Prostate gland (tissue), 2 donors: ENCODE measurements around the gene INPP5A.

Source experiments
- POLR2A ChIP-seq: fragments of 450-650 bp; IDR thresholded peaks from one replicate; pipeline ENCODE4 v1.6.1; 2016; ENCODE audit warnings: antibody characterized with exemption, mild to moderate bottlenecking
- POLR2AphosphoS5 ChIP-seq: sonication (generic); formaldehyde crosslinking; IDR thresholded peaks from one replicate; pipeline ENCODE4 v1.6.1; 2017; ENCODE audit warnings: antibody characterized with exemption
- TF ChIP-seq, protein P1 (sequence below), 4 experiments: fragments of 200-600 bp in 2 of 4; fragments of 450-650 bp in 2 of 4; sonication (generic) in 2 of 4; IDR thresholded peaks; 1 replicate in 3 of 4; 2 replicates in 1 of 4; pipeline ENCODE4 v1.5.1; 2016 to 2019; ENCODE audit warnings: antibody characterized with exemption in 4 of 4, mild to moderate bottlenecking in 2 of 4, moderate library complexity in 2 of 4

DNA sequence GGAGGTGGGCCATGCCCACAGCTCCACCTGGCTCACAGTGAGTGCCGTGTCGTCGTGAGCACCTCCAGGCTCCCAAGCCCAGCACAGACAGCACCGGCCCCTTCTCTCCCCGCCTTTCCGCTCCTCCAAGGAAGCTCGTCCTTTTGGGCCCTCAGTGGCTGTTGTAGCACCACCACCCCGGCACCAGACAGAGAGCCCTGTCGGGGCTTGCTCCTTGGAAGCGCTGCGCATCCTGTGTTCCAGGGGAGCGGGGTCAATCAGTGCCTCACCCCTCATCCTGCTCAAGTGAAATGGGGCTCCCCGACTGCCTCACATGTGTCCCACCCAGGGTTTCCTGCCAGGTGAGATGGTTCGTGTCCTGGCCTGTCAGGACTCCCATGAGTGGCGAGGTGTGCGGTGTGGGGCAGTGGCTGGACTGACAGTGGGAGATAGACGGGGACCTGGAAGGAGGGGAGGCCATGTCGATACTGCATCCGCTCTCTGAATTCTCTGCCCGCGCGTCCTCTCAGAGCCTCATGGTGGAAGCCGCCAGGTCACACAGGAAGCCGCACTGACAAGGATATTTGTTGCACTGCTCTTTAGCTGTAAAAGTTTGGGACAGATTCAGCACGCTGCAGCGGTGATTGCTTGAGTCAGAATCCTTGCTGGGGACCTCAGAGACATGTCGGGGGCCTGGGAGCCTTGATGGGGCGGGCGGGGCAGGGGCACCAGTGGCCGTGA, 107.1 kb downstream of the INPP5A start:
- TF ChIP-seq POLR2A = no peak
- TF ChIP-seq, protein P1, sequence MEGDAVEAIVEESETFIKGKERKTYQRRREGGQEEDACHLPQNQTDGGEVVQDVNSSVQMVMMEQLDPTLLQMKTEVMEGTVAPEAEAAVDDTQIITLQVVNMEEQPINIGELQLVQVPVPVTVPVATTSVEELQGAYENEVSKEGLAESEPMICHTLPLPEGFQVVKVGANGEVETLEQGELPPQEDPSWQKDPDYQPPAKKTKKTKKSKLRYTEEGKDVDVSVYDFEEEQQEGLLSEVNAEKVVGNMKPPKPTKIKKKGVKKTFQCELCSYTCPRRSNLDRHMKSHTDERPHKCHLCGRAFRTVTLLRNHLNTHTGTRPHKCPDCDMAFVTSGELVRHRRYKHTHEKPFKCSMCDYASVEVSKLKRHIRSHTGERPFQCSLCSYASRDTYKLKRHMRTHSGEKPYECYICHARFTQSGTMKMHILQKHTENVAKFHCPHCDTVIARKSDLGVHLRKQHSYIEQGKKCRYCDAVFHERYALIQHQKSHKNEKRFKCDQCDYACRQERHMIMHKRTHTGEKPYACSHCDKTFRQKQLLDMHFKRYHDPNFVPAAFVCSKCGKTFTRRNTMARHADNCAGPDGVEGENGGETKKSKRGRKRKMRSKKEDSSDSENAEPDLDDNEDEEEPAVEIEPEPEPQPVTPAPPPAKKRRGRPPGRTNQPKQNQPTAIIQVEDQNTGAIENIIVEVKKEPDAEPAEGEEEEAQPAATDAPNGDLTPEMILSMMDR (IDR thresholded peaks at IDR 0.05) = no peak
- no peak for TF ChIP-seq POLR2AphosphoS5
